Islet of Langerhans (tissue), 1 donor: ENCODE measurements around the gene NACAD.

Experiments
- FAIRE-seq: peaks from one replicate; lab custom pipeline; 2011; peaks lifted over from hg19 to GRCh38; lab: Jason Lieb, UNC

Gene NACAD

GRCh38 chr7:45088146-45088701, 545 bp downstream of the NACAD start:
- FAIRE-seq, result no peak

DNA sequence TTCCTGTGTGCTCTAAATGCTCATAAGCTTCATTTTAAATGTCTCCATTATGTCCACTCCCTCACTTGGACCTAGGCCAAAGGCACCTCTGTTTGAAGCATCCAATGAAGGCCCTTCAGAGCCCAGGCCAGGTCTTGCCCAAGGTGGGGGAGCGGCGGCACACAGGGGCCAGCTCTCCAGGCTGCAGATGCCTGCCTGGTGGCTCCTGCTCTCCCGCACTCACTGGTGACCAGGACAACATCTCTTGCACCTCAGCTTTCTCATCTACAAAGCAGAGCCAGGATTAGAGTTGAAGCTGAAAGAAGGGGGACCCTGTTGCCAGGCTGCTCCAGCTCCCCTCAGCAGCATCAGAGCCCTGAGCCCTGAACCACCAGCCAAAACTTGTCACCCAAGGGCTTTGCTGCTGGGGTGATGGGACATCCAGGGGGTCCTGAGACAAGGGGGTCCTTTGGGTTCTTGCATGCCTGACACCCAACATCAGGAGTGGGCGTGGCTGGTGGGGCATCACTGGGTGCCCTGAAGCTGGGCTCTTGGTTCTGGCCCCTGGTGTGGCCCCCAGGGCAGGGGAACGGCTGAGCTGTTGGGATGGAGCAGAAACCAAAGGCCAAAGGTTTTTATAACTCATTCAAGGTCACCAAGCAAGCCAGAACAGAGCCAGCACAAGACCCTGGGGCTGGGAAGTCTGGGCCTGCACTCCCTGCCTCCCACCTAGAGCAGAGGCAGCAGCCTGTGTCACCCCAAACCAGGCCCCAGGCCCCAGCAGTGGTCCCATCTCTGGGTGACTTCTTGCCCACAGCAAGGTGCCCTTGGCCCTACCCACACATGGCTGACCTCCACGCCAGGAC, 1.2 kb downstream of the NACAD start:
- FAIRE-seq, result no peak

GRCh38 chr7:45086331-45087065, 2.3 kb downstream of the NACAD start:
- FAIRE-seq, result no peak

GRCh38 chr7:45085619-45086200, 3.1 kb downstream of the NACAD start:
- FAIRE-seq, result no peak

DNA sequence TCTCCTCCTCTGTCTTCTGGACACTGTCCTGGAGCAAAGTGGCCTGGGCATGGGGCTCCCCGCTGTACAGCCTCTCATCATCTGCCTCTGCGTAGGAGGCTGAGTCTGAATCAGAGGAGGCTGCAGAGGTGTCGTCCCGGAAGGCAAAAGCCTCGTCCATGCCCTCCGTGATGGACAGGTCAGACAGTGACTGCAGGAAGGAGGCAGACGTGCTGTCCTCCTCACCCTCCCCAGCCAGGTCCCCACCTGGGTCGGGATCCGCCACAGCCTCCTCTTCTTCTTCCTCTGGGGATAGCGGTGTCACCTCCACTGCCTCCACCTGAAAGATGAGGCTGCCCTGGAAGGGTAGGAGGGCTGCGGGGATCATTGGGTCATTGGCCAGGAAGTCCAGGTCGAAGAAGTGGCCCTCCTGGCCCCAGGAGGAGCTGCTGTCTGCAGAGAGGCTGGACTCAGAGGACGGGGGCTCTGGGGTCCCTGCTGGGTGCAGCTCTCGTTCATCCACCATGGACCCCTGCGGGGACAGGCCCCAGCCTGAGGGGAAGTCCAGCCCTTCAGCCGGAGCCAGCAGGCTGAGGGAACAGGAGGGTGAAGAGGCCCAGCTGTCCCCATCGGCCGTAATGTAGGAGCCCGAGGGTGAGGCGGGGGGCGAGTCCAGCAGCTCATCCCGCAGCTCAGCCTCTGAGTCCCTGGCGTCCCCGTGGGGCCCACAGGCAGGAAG, 3.7 kb downstream of the NACAD start:
- no peak for FAIRE-seq

- FAIRE-seq, result no peak
These were observed 4.4 kb downstream of the NACAD start for GRCh38 chr7:45084336-45084735.

GRCh38 chr7:45082831-45083331, 5.9 kb downstream of the NACAD start:
- FAIRE-seq, result no peak

DNA sequence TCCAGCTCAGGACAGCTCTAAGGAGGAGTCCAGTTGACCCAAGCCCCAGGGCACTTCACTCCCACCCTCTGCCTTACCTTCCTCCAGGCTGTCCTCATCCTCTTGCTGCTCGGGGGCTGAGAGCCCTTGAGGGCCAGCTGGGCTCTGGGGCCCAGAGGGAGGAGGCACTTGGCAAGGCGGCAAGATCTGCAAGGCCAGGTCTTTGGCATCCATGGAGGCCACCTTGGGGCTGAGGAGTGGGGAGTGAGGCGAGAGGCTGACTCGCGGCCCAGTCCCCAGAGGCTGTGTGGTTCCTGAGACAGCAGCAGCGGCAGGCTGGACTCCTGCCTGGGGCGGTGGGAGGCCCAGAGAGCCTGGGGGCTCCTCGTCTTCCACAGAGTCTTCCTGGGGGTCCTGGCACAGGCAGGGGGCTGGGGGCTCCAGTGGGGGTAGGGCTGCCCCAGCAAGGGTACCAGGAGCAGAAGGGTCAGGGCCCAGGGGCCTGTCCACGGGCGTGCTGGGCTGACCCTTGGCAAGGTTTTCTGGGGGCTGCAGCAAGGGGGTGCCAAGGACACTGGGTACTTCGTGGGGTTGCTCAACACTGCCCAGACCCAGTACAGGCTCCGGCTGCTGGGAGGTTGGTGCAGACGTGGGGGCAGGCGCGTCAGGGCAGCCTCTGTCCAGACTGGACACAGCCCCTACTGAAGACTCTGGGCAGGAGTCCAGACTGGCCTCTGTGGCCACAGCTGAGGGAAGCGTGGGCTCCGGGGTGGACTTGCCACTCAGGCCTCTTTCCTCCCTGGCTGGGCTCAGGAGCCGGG, 6.5 kb downstream of the NACAD start:
- FAIRE-seq, result no peak

DNA sequence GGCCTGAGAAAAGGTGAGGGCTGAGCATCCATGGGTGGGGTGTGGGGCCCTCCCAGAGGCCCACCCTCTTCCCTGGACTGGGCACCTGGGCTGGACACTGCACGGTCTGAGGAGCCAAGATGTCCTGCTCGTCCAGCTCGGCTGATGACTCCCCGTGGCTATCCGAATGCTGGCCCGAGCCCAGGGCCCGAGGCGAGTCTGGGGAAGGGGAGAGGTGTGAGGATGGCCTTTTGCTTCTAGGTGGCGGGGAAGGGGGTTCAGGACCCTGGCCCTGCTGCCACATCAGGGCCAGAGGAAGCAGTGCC, 7.1 kb downstream of the NACAD start:
- no peak for FAIRE-seq

DNA sequence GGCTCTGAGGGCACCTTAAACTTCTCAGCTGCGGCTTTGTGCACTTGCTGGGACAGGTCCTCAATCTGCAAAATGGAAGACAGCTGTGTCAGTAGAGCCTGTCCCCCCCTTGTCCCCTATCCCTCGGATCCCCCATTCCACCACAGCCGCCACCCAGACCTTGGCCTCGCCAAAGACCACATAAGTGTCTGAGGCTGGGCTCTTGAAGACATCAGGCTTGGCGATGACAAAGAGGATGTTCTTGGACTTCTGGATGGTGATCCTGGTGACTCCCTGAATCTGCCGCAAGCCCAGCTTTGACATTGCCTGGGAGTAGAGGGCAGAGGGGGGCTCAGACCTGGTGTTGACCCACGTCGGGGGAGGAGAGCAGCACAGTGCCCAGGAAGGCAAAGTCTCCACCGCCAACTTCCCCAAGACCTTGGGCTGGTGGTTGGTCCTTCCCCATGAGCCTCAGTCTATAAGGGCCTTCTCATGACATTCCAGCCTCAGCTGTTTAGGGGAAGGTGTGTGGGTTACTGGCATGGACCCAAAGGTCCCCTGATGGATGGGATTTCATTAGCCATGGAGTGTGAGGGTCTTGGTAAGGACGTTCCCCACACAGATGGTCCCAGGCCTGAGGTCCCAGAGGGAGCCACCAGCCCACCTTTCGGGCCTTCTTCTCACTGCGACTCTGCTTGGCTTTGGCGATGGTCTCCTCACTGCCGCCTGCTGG, 7.7 kb downstream of the NACAD start:
- no peak for FAIRE-seq

DNA sequence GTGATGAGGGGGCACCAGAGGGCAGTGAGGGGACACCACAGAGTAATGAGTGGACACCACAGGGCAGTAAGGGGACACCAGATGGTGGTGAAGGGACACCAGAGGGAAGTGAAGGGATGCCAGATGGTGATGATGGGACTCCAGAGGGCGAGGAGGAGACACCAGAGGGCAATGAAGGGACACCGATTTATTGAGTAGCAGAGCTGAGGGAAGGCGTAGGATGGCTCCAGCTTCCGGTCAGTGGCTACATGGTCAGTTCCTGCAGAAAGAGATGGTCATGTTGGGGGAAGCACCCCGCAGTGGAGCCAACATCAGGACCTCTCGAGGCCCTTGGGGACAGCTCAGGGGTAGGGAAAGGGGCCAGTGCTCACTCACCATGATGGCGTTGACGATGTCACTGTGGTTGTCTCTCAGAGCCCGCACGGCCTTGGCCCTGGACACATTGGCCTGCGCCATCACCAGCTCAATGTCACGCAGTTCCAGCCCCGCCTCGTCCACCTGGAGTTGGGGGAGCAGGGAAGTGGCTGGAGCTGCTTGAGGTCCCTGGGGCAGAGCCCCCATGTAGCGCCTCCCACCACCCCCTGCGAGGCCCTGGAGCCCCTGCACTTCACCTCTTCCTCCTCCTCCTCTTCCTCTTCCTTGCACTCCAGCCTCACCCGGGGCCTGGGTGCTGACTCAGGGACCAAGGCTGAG, 8.4 kb downstream of the NACAD start:
- no peak for FAIRE-seq

- no peak for FAIRE-seq
These were observed 10.6 kb downstream of the NACAD start for GRCh38 chr7:45078125-45078681.

DNA sequence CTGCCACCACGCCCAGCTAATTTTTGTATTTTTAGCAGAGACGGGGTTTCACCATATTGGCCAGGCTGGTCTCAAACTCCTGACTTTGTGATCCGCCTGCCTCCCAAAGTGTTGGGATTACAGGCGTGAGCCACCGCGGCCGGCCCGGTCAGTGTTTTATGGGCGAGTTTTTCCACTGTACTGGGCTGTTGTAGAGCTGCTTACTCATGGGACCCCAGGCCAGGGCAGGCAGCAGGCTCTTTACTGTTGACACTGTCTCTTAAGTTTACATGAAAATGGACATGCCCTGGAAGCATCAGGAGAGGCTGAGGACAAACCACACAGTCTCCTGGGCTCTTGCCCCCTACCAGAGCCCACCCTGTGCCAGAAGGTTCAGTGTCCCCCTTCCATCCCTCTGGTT, 11.2 kb downstream of the NACAD start:
- no peak for FAIRE-seq

DNA sequence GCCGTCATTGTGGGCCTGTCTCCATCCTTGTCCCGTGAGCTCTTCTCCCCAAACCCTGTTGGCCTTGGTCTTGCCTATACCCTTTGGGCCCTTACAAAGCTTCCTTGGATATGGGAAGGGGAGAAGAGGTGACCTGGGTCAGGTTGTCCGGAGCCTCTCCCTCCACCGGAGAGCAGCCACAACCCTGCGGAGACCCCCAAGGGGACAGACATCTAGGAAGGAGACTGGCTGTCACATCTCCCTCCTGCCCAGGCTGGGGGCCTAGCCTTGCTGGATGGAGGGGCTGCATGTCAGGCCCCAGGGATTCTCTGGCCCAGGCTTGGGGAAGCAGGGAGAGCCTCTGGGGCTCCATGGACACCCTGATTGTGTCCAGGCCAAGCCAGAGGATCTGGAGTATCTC, 11.8 kb downstream of the NACAD start:
- FAIRE-seq, result no peak

DNA sequence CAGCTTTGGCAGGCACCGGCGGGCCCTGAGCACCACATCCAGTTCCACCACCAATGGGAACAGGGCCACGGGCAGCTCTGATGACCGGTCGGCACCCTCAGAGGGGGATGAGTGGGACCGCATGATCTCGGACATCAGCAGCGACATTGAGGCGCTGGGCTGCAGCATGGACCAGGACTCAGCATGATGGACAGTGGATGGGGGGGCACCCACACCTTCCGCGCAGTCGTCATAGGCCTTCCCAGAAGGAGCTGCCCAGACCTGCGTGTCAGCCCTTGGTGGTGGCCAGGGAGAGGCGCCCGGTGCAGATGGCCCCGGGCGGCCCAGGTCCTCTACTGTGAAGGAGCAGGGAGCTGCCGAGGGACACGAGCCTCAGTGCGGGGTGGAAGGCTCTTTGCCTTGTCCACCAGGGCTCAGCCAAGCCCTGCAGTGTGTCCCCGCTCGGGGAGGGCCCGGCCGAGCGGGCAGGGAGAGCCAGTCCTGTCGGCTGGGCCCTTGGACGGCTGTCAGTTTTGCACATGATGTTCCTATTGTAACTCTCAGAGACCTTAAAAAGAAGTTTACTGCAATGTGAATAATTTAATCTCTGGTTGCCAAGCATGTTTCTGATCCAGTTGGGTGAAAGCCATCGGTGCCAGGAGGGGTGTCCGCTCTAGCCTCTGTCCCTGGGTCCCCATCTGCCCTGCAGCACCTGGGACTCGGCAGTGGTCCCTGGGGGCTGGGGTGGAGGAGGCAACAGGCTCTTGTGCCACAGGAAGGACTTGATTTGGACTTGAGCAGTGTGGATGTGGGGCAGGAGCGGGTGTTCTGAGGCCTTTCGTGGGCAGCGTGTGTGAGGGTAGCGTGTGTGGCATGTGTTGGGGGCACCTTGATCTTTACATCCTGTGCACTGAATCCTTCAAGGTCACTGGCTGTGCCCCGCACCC, 12.6 kb downstream of the NACAD start:
- no peak for FAIRE-seq

DNA sequence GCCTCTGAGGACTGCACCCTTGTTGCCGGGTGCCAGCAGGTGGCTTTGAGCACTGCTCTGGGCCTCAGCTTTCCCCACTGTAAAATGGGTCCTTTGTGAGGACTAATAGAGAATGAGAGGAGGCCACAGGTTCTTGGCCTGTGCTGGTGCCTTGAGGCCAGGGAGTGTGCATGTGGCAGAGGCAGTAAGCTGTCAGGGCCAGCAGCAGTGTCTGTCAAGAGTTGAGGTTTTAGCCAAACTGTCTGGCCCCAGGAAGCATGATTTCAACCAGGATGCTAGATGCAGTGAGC, 13.5 kb downstream of the NACAD start:
- FAIRE-seq, result no peak

DNA sequence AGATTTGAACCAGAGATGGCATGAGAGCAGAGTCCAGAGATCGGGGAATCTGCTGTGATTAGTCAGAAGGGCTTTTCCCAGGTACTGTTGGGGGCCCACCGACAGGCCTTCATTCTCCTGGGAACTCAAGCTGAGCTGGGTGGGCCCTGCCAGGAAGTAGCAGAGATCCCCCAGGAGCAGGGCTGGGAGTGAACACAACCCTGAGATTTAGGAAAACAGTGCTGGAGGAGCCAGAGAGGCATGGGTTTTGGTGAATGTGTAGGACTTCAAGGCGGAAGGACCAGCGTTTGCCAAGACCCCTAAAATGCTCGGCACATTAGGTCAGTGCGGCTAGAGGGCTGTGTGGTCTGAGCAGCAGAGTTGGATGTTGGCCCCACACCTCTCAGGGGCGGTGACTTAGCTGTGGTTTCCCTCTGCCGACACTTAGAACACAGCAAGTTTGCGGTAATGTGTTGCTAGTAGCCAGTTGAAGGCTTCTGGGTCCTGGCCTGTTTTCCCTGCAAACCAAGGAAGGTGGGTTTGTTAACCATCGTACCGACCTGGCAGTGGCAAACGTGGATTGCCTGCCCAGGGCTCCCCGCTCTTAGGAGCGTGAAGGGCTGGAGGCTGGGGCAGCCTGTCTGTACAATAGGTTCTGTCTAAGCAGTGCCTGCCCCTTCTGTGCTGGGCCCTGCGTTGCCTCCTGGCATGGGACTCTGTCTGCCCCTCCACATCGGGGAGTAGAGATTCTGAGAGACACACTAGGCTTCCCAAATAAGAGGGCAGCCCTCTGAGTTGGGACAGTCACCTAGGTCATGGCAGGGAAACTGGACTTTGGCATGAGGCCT, 14.0 kb downstream of the NACAD start:
- no peak for FAIRE-seq
